Measurements from ENCODE around the gene NFIB. TPM values are rescaled to one million over a fixed set of nuclear protein-coding genes. Genes with fewer than 3 reads are reported as not detected.

The NFIB gene
- total RNA-seq, 1 donor: 12.1 TPM

GRCh38 chr9:14219850-14220249, 94.1 kb downstream of the NFIB start:
- no peak overlapping the region for H3K4me3 ChIP-seq (ENCODE audit: low read depth, low read length)
- no peak for TF ChIP-seq CTCF (IDR thresholded peaks at IDR 0.05; ENCODE audit: insufficient read depth, low read depth, low read length)
- no peak for DNase-seq (ENCODE audit: low read depth)

- no peak for TF ChIP-seq CTCF (IDR thresholded peaks at IDR 0.05; ENCODE audit: insufficient read depth, low read depth, low read length)
- DNase-seq (ENCODE audit: low read depth): no peak
- no peak overlapping the region for H3K4me3 ChIP-seq (ENCODE audit: low read depth, low read length)
Observed at GRCh38 chr9:14218253-14218652, 95.7 kb downstream of the NFIB start.

- H3K4me3 ChIP-seq (ENCODE audit: low read depth, low read length): no peak overlapping the region
- TF ChIP-seq CTCF (IDR thresholded peaks at IDR 0.05; ENCODE audit: insufficient read depth, low read depth, low read length): no peak
- no peak for DNase-seq (ENCODE audit: low read depth)
Observed at GRCh38 chr9:14216612-14217194, 97.2 kb downstream of the NFIB start.

- no peak for TF ChIP-seq CTCF (IDR thresholded peaks at IDR 0.05; ENCODE audit: insufficient read depth, low read depth, low read length)
- H3K4me3 ChIP-seq (ENCODE audit: low read depth, low read length): no peak overlapping the region
- no peak for DNase-seq (ENCODE audit: low read depth)
Observed at GRCh38 chr9:14215614-14216013, 98.3 kb downstream of the NFIB start.

- no peak for DNase-seq (ENCODE audit: low read depth)
- no peak overlapping the region for H3K4me3 ChIP-seq (ENCODE audit: low read depth, low read length)
- TF ChIP-seq CTCF (IDR thresholded peaks at IDR 0.05; ENCODE audit: insufficient read depth, low read depth, low read length): no peak
Observed at GRCh38 chr9:14214693-14215092, 99.2 kb downstream of the NFIB start.

- TF ChIP-seq CTCF (IDR thresholded peaks at IDR 0.05; ENCODE audit: insufficient read depth, low read depth, low read length): no peak
- no peak for DNase-seq (ENCODE audit: low read depth)
- no peak overlapping the region for H3K4me3 ChIP-seq (ENCODE audit: low read depth, low read length)
Observed at GRCh38 chr9:14214065-14214684, 99.8 kb downstream of the NFIB start.

DNA sequence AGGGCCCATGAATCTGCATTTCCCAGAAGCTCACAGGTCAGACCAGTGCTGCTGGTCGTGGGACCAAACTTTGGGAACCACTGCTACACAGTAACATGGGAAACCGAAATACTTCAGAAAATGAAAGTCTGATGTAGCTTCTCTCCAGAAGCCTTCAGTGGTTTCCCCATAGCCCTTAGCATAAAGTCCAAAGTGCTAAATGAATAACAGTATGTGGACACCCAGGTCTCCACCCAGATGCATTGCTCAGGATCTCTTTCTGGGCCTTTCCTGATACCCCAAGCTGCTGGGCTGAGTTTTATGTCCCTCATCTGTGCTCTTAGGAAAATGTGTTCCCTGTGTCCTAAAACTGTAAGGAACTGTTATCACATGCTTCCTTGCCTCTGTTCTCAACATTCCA, 100.4 kb downstream of the NFIB start:
- DNase-seq (ENCODE audit: low read depth): no peak
- no peak overlapping the region for H3K4me3 ChIP-seq (ENCODE audit: low read depth, low read length)
- TF ChIP-seq CTCF (IDR thresholded peaks at IDR 0.05; ENCODE audit: insufficient read depth, low read depth, low read length): no peak
